Esophagus muscularis mucosa (tissue), 3 donors: ENCODE results near the gene RNH1.

Experiments
- POLR2AphosphoS5 ChIP-seq, 2 donors: sonication (generic); formaldehyde crosslinking; IDR thresholded peaks; one replicate each; pipeline ENCODE4 v1.6.1; 2017; ENCODE audit warnings: antibody characterized with exemption in 2 of 2
- TF ChIP-seq, protein P1 (sequence below), 3 experiments: fragments of 200-600 bp in 2 of 3; fragments of 450-650 bp in 1 of 3; sonication (generic) in 2 of 3; IDR thresholded peaks; one replicate each; pipeline ENCODE4 v1.5.1; 2017 to 2019; ENCODE audit warnings: antibody characterized with exemption in 3 of 3, mild to moderate bottlenecking in 2 of 3, moderate library complexity in 1 of 3

DNA sequence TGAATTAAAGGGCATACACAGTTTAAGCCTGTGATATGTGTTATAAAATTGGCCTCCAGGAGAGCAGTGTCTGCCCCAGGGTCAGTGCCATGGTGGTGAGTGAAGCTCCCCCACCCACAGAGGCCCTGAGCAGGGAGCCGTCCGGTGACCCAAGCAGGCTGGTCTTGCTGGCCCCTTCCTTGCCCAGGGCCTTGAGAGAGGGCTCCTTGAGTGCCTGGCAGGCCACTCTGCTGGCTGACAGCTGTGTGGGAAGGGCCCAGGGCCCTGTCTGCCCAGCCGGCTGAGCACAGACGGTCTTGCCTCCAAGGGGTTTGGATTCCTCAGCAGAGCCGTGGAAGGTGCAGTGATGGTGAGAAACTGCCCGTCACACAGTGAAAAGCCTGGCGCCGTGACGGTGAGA is 31.1 kb downstream of the RNH1 start:
- TF ChIP-seq, protein P1, sequence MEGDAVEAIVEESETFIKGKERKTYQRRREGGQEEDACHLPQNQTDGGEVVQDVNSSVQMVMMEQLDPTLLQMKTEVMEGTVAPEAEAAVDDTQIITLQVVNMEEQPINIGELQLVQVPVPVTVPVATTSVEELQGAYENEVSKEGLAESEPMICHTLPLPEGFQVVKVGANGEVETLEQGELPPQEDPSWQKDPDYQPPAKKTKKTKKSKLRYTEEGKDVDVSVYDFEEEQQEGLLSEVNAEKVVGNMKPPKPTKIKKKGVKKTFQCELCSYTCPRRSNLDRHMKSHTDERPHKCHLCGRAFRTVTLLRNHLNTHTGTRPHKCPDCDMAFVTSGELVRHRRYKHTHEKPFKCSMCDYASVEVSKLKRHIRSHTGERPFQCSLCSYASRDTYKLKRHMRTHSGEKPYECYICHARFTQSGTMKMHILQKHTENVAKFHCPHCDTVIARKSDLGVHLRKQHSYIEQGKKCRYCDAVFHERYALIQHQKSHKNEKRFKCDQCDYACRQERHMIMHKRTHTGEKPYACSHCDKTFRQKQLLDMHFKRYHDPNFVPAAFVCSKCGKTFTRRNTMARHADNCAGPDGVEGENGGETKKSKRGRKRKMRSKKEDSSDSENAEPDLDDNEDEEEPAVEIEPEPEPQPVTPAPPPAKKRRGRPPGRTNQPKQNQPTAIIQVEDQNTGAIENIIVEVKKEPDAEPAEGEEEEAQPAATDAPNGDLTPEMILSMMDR (IDR thresholded peaks at IDR 0.05), result no peak
- no peak for TF ChIP-seq POLR2AphosphoS5 (IDR thresholded peaks at IDR 0.05)
